Inflammatory macrophage (primary cell): ENCODE measurements around the gene NOSTRIN.
"Not testable (repeated sequence)": the region's sequence is repeated elsewhere in the genome, so short reads cannot be mapped to it uniquely, and the experiment has no call there.

Experiments
- DNase-seq, 2 donors: peaks; one replicate each; pipeline ENCODE4 v3.0.0-alpha.2; 2020 to 2022

NOSTRIN gene

DNA sequence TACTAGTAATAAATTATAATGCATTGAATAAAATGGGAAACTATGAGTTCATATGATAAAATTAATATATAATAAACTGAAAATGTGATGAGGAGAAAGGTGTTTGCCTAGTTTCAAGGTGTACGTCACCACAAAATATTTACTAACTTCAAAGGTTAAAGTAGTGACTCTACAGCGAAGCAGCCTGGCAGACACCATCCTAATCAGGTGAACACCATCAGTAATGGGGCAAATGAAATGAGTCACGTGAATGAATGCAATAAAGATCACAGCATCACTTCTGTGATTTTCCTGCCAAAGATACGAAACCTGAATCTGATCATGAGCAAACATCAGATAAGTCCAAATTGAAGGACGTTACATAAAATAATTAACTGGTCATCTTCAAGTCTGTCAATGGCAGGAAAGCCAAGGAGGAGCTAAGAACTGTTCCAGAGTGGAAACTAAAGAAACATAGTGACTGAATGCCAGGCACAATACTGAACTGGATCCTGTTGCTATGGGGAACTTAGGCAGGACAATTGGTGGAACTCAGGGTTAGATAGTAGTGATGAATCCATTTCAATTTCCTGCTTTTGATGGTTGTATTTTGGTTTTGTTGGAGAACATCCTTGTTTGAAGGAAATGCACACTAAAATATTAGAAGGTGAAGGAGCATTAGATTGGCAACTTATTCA lies 12.1 kb upstream of the NOSTRIN start:
- DNase-seq = no peak

DNA sequence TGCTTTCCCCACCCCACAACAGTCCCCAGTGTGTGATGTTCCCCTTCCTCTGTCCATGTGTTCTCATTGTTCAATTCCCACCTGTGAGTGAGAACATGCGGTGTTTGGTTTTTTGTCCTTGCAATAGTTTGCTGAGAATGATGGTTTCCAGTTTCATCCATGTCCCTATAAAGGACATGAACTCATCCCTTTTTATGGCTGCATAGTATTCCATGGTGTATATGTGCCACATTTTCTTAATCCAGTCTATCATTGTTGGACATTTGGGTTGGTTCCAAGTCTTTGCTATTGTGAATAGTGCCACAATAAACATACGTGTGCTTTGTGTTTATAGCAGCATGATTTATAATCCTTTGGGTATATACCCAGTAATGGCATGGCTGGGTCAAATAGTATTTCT lies 11.3 kb upstream of the NOSTRIN start:
- not testable (repeated sequence) for DNase-seq

DNA sequence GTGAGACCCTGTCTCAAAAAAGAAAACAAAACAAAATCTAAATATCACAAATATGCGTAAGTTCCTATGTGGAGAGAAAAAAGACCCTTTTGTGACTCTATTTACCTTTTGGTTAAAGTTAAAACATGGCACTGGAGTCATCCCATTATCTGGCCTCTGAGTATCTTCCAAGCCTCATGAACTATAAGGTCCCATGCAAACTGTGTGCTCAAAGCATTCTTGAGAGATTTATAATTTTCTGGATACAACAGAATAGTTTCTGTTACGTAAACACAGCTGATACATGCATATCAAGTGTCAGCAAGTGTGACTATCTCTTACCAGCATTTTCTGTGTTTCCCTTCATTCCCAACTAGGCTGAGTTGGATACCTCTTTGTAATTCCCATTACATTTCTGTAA lies 8.8 kb upstream of the NOSTRIN start:
- DNase-seq = no peak

DNA sequence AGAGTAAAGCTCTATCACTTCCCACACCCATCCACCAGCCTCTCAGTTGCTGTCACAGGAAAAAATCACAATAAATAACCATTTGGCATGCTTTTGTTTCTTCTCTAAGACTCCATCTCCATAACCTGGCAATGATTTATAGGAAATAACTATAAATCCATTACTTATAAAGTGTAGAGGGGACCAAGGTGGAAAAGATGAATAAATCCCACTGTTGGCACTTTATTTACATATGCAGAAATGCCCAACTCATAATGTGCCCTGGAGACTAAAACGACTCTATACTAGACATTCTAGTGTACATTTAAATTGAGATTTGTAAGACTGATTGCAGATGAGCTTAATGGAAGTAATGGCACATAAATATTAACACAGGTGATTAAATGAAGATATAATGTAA lies 7.5 kb upstream of the NOSTRIN start:
- DNase-seq = no peak

DNA sequence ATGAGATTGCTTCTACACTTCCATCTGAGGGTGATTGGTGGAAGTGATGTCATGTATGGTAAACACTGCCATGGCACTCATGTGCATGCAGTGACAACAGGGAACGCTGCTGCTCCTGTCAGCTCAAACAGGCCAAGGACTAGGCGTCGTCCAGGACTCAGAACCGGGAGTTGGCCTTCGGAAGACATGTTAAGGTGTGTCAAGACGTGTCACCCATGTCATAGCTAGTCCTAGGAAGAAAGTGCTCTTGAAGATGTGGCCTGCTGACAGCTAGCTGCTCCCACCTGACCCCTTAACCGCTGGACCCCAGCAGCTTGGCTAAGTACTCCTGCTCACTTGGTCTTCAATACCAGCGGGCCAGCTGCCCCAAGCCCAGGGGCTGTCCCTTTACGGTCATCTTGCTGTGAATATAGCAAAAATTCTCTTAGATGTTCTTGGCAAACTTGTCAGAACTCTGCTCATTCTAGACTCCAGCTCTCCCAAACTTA lies 6.3 kb upstream of the NOSTRIN start:
- DNase-seq = no peak

DNA sequence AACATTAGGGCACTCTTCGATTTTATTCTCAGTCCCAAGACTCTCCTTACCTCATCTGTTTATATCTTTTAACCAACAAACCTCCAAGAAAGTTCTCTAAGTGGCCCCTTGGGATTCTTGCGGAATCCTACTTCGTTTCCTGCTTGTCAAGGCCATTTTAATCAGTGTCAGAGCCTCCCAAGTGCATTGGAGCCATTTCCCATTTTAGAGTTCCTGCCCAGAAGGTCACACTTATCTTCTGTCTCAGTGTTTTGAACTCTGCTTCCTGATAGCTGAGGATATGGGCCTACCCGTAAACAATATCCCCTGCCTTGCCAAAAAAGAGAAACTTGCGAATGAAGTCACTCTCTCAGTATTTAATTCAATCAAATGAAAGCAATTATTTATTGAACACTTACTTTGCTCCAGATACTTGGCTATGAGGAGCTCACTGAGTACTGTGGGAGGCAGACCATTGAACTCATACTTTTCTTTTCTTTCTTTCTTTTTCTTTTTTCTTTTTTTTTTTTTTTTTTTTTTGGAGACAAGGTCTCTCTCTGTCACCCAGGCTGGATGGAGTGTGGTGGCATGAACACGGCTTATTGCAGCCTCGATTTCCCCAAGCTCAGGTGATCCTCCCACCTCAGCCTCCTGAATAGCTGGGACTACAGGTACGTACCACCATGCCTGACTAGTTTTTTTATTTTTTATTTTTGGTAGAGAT lies 5.7 kb upstream of the NOSTRIN start:
- no peak for DNase-seq

DNA sequence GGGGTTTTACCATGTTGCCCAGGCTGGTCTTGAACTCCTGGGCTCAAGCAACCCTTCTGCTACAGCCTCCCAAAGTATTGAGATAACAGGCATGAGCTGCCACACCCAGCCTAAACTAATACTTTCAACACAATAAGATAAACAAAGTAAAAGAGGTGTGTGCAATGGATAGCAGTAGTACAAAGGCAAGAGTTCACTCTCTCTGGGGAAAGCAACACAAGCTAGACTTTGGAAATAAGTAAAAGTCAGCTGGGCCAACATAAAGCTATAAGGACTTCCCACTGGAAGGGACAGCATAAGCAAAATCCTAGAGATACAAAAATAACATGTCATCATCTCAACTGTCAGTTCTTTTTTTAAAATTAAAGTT lies 5.2 kb upstream of the NOSTRIN start:
- no peak for DNase-seq

DNA sequence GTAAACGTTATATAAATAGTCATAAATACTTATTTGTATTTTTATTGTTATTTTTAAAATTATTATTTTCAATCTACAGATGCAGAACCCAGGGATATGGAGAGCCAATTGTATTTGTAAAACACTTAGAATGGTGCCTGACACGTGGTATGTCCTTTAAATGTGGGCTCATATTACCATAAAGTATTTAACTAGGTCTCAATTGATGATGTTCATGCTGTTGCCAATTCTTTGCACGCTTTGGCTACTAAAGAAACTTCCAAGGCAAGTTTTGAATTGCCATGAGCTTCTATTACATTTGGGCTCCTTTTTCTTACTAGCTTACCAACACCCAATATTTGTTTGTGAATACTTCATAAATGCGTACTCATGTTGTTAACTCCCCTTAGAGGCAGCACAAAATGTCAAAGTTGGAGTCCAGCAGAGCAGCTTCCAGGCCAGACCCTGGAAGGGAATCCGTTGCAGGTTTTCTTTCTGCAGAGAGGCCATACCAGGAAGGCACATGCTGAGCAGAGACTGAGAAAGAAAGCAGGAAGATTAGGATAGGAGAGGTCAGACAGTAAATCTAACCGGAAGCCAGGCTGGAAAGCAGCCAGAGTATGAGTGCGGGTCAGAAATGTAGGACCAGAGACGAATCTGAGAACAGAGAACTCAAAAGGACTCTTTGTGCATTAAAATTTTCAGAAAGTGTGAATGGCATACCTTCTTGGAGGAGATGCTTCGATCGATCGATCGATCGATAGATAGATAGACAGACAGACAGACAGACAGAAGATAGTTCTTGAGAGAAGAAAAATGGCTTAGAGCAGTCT lies 4.2 kb upstream of the NOSTRIN start:
- no peak for DNase-seq

DNA sequence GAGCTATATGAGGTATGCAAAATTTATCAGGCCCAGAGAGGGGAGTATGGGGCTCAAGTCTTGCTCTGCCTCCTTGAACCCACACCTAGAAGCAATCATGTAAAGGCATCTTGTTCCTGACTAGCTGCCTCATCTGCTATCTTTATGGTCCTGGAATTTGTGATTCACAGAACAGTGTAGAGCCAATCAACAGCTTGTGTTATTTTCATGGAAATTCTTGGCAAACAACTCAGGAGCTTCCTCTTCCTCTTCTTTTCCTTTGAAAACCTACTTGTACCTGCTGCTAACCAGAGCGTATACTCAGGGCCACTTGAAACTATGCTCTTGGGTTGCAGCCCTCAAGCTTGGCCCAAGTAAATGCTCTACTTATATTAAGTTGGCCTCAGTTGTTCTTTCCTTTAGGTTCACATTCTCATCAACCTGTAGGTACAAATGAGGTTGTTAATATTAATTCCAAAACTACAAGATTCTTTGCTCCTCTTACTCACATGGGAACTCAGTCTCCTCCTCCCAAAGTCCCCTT lies 3.5 kb upstream of the NOSTRIN start:
- DNase-seq = no peak

DNA sequence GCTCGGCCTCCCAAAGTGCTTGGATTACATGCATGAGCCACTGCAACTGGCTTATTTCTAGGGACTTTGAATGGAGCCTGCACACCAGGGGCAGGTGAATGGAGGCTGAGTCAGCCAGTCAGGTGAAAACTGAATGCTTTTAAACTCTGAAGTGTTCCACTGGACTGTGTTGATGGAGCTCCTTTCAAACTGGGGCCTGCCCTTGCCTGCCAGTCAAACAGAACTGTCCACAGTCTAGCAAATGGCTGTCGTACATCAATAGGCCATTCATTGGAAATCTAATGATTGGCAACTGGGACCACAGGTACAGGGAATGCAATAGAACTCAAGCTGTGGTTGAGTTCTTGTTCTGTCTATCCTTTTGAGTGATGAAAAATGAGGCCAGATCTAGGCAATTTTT lies 966 bp upstream of the NOSTRIN start:
- DNase-seq = no peak

DNA sequence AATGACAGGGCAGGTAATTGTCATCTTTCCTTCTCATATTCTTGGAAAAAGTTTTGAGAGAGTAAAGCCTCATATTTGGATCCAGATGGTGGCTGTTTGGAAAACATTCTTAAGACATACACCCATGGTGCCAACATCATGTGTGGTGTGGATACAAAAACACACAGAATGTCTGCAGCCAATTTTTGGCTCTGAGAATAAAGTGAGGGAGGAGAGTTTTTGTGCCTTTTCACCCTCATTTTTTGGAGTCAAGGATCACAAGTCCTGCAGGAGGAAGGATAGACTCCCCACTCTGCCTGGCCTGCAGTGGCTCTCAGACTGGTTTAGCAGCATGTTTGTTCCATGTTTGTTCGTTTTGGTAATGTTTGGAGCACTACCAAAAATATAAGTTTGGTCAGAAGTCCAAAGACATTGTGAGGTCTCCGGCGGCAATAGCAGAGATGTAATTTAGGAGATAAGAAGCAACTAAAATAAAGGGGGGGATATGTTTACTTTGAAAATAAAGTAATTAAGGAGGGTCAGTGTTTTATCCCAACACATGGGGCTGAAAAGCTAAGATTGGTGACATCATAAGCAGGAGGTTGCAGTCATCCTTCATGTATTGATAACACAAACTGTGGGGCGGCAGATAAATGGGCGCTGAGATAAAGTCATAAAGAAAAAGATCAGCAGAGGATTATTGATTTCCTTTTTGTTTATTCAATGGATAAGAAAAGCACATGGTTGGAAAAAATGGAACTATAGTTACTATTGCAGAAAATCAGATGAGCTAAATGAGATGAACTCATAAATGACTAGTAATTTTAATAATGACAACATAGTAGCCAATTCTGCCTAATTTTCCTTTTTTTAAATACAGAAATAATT lies 655 bp downstream of the NOSTRIN start:
- DNase-seq = no peak

DNA sequence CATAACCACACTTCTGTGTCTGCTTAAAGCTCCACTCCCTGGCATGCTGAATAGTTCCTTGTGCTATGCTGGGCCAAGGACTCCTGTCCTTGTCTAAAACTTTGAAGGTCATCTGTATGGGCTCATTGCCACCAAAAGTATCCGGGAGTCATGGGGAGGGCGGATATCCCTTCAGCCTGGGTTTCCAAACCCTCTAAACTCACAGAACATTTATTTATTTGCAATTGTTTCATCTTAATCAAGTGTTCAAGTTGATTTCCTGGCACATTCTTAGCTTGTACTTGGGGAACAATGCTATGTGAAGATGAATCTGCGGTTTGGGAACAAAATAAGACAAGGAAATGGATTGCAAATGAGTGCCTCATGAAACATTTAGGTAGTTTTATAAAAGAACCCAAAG lies 1.8 kb downstream of the NOSTRIN start:
- DNase-seq = no peak

DNA sequence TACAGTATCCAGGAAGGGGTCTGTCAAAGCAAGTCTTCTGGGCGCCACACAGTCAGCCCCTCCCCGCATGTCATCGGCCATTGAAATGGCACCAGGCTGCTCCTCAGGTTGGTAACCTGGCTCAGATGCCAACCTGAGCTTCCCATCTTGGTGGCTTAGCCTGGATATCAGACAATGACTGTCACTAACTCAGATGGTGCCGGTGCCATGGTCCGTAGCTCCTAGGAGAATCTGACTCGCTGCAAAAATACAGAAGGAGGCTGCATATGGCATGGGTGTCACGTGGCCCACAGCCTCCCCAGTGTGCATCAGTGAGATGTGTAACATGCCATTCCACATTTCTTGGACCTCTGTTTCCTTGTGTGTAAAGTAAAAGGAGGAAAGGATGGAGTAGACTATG lies 3.2 kb downstream of the NOSTRIN start:
- no peak for DNase-seq

DNA sequence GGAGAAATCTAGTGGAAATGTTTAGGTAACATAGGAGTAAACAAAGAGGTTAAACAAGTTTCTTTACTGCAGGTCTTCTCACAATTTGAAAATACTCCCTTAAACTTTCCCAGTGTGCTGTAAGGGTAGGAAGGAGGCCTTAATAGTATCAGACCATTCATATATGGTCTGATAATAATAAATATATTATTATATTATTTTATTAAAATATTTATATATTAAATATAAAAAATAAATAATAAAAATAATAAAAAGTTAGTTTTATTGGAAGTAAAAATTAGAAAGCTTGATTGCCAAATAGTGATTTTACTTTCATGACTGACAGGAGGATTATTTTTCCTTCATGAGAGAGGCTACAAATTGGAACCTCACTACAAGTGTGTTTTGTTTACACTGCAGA lies 7.1 kb downstream of the NOSTRIN start:
- DNase-seq = no peak

DNA sequence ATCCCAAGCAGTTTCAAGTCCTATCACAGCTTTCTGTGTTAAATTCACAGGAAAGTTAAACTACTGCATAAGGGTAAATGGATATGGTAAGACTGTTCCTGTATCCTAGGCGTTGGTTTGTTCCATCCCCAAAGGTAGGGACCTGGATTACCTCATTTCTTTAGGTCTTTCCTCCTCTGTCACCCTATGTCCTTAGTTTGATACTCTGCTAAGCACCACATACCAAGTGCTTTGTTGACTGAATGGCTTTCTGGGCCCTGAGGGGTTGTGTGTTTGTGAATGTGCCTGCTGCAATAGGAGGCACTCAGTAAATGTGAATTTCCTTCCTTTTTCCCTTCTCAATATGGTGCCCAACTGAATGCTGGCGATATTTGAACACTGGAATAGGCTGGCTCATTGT lies 7.8 kb downstream of the NOSTRIN start:
- no peak for DNase-seq

DNA sequence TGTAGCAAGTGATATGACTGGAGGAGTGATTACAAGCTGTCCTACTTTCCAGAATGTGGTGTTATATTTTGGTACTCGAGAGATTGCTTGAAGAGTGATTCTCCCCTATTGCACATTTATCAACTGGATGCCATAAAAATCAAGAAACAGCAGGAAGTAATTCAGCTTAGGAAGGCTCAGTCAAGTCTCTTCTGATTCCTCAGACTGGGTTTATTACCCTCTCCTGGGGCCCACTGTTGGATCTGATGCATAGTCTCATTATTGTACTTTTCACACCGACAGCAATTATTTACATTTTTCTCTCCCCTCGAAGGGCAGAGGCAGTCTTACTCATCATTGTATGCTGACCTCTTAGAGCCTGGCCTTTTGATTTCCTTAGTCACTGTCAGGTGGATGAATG lies 9.3 kb downstream of the NOSTRIN start:
- DNase-seq = no peak

DNA sequence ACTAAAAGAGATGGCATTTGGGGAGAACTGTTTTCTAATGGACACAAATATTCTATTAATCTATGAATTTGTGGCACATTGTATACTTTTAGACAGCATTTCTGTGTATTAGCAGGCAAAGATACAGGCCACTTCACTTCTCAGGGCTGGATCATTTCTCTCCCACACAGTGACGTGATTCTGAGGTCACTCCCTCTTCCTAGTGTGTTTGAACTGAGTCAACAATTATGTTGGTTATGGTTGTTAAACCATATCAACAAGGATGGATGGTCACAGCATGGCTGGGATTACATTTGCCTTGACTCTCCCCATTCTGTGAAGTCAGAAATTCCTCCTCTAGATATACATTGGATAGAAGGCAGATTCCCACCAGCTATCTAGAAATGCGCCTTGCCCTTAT lies 11.6 kb downstream of the NOSTRIN start:
- no peak for DNase-seq

DNA sequence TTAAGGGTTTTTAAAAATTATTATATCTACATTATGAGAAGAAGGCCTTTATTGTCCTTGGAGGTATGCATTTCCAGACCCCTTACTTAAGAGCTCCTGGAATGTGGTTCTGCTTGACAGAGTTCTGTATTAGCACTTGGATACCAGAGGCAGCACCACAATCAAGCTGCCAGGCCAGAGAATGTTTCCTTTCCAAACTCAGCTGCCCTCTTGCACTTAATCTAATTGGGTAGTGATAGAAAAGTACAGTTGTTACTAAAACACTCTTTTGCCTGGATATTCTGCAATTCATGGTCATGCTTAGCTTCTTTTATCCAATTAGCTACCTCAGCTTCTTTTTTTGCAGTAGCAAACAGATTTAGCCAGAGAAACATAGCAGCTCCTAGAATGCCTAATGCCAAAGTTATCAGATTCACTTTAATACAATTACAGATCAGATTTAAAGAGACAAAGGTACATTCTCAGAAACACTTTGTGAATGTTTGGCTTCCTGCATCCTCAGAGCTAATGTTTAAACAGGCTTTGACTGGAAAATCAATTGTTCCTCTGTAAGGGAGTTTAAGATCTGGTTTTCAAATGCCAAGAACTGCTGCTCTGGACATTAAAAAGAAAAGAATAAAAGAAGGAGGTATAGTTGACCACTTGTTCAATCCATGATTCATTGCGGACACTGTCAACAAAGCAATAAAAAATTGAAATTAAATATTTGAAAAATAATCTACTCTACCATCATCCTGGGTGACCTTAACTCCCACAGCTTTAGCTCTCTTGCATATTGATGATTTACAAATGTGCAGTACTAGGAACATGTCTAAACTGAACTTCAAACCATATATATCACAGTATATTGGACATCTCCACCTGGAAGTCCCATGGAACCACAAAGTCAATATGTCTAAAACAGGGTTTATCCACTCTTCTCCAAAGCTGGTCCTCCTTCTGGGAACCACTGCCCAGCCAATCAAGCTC lies 12.8 kb downstream of the NOSTRIN start:
- DNase-seq = no peak

DNA sequence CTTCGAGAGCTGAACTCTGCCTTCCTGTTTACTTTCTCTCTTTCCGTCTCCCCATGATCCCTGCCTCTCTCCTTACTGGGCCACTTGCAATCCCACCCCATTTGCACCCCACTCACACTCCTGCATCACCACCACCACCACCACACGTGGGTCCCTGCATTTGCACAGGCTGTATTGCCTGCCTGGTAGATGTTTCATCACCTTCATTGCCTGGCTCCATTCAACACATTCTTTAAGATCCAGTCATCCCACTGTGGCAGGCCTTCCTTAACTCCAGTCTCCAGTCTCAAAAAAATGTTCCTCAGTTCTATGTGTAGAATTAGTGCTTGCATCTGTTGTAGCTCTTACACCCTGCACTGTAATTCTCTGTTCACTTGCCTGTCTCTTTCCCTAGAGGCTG lies 13.9 kb downstream of the NOSTRIN start:
- no peak for DNase-seq

DNA sequence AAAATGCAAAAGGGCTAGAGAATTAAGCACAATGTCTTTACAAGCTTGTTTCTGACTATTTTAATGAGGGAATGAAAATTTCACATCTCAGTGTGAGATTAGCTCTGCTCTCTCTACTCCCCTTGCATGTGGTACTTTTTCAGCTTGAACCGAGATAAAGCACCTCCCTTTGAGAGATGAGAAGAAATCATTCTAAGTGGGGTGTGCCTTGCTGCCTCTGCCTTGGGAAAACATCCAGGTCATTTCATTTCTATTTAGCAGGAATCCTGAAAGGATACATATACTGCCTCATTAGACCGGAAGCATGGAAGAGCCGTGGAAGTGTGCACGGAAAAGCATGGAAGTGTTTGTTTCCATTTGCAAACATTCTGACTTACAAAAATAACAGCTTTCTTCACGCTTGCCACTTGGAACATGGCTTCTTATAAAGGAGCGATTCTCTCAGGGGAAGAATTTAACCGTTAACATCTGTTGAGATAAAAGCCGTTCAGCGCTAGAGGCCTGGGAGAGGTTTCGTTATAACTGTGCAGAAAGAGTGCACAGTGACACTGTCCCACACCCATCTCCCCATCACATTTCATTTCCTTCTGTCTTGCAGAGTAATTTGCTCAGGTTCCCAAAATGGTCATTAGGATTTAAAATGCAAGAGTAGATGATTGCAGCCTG lies 16.7 kb downstream of the NOSTRIN start:
- DNase-seq = no peak
